Stimulated activated CD8-positive, alpha-beta memory T cell treated with anti-CD3 and anti-CD28 coated beads, Interleukin-4, amount 100 ng/mL, for 1 hour (primary cell): ENCODE measurements around the gene CCDC172.

ENCODE experiments used
- DNase-seq, 2 donors: peaks; one replicate each; pipeline ENCODE4 v3.0.0-alpha.2; 2020; ENCODE audit warnings: low read depth in 2 of 2, low spot score in 1 of 2

The CCDC172 gene

GRCh38 chr10:116324227-116324950 is at the start of gene CCDC172:
Gene CCDC172, plus strand, starts transcription at chr10:116324448. Its CDS starts 564 bp downstream, at chr10:116325012.
- DNase-seq: no peak

GRCh38 chr10:116276981-116277380 is 47.3 kb upstream of the CCDC172 start:
- DNase-seq: no peak

- no peak for DNase-seq
Observed at GRCh38 chr10:116278846-116279245, 45.4 kb upstream of the CCDC172 start.

DNA sequence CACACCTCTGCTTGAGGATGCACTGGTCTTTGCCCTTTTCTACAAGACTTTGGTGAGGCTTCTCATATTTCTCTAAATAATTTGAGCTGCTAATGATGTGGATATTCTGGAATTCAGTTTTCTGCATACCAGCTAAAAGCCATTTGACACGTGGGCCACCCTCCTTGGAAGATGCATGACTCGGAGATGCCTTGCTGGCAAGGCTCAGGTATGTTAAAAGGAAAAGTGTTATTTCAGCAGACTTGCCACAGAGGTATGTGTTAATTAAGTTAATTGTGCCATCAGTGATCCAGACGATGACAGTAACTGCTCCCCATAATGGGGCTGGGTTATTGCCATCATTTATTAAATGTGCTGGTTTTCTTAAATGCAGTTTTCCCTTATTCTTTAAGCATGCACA is 42.5 kb upstream of the CCDC172 start:
- no peak for DNase-seq

- no peak for DNase-seq
Observed at GRCh38 chr10:116286626-116287200, 37.5 kb upstream of the CCDC172 start.

DNA sequence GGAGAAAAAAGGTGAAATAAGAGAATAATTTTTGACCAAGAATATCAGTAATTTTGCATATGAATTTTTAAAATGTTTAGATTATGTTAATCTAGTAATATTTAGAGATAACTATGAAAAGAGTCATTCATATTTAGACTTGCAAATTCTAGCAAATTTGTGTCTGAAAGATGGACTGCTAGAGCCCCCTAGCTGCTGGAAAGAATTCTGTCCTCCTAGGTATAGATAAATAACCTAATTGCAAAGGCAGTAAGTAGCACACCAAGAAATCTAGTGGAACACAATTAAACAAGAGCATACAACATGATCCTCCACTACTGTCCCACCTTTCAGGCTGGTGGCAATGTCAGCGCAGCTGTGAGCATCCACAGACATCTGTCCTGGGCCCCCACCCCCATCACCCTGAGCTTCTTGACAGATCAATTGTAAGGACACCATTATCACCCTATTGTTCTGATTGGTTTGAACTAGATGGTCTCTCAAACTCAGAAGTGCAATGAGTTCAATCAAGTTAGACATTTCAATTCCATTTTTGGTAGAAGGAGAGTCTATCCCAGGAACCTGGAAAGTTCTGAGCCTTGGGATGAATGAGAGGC is 36.2 kb upstream of the CCDC172 start:
- no peak for DNase-seq

GRCh38 chr10:116289652-116290051 is 34.6 kb upstream of the CCDC172 start:
- DNase-seq: no peak

GRCh38 chr10:116292493-116292892 is 31.8 kb upstream of the CCDC172 start:
- no peak for DNase-seq

DNA sequence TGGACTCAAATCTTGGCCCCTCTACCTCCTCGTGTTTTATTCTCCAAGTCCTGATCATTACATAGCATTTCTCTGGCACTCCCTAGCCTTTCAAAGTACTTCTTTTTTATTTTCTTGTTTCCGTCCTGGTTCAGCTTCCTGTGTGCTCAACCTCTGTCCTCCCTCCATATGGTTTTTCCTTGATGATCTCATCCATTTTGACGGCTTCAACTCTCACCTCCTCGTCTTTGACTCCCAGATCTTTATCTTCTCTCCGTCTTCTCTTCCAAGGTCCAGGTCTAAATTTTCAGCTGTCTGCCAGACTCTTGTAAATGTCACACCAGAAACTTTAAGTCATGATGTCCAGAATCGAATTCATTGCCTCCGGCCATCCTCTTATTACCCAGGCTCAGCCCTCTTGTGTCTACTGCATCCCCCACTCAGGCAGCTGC is 27.9 kb upstream of the CCDC172 start:
- DNase-seq: no peak

DNA sequence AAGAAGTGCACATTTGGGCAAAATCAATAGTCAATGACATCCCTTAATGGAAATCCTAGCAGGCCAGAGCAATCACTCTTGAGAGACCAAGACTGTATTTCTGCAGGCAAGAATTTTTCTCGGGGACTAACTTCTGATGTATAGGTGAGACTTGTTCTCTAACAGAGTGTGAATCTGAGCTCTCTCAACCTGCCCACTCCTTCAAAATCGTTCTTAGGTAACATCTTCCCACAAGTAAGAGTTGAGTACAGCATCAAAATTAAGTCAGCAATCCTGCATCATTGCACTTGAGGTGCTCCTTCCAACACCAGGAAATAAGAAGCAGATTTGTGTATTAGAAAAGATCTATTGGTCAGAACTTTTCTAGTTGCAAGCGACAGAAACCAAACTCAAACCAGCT is 25.7 kb upstream of the CCDC172 start:
- no peak for DNase-seq

GRCh38 chr10:116300542-116300941 is 23.7 kb upstream of the CCDC172 start:
- DNase-seq: no peak

GRCh38 chr10:116304923-116305322 is 19.3 kb upstream of the CCDC172 start:
- no peak for DNase-seq

DNA sequence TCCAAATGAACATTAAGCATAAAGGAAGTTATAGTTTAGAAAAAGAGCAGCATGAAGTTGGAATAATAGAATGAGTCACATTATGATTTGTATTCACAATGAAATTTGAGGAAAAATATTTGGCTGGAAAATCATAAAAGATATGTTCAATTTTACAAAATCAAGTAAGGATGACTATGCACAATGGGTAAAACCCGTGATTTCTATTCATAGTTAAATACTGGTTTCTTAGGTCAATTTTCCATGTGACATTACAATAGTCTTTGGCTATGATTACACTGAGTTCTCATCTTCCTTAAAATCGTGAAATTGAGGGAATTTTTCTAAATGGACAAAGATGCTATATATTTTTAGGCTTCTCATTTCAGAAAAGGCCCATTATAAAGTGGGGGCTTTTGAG is 17.4 kb upstream of the CCDC172 start:
- DNase-seq: no peak

DNA sequence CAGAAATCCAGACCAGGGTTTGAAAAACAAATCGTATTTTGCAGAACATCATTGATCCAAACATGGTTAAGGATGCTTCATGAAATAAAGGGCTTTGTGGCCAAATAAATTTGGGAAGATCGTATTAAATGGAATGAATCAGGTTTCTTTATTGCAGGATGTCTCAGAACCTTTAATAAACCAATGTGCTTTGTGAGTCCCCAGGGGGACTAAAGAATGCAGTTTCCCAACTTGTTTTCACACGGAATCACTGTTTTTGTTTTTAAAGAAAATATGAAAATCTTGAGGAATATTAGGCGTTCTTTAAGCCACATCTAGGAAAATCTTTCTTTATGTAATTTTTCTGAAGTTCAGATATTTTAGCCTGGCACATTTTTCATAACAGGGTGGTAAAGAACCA is 16.8 kb upstream of the CCDC172 start:
- no peak for DNase-seq

DNA sequence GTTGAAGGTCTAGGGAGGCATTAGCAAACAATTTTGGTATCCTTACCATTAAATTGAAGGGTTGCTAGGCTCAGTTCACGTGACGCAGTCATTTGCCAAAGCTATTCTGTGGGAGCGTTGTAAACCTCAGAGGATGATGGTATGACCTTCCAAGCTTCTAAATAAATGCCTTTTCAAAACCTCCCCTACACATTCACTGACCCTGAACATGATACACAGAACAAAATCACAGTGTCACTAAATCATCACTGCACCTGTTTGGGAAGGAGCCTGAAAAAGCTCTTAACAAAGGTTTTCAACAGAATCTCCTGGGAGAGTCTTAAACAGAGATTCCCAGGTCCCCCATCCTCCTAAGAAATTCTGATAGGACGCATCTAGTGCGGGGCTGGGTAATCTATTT is 13.2 kb upstream of the CCDC172 start:
- no peak for DNase-seq

- no peak for DNase-seq
Observed at GRCh38 chr10:116311706-116312490, 12.3 kb upstream of the CCDC172 start.

DNA sequence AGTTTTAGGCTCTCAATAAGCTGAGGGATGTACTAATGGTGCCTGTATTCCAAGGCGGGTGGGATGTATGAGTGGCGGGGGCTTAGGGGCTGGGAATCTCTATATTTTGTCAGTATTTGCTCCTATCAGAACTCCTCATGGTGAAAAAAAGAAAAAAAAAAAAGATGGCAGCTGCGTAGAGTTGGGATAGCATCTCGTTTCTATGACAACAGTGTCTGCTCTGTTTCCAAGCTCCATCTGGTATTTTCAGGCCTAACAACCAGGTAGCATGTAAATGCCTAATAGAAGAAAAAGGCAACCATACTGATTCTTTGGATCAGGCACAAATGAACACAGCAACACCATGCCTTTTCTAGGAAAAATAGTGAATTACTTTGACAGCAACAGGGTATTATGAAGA is 11.7 kb upstream of the CCDC172 start:
- no peak for DNase-seq

DNA sequence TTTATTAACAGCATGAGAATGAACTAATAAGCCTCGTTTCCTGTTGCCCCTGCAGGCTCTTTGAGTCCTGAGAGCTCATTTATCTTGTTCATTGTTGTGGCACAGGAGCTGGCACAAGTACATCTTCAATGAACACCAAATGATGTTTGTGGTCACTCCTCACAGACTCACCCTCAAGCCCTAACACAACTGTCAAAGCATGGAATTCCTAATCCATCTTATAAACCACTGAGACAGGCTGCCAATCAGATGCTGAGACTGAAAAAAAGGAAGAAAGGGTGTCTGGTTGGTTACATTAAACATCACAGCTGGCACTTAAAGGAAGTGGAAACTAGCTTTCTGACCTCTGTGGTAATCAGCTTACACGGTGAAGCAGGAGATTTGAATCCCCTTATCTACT is 7.7 kb upstream of the CCDC172 start:
- no peak for DNase-seq

DNA sequence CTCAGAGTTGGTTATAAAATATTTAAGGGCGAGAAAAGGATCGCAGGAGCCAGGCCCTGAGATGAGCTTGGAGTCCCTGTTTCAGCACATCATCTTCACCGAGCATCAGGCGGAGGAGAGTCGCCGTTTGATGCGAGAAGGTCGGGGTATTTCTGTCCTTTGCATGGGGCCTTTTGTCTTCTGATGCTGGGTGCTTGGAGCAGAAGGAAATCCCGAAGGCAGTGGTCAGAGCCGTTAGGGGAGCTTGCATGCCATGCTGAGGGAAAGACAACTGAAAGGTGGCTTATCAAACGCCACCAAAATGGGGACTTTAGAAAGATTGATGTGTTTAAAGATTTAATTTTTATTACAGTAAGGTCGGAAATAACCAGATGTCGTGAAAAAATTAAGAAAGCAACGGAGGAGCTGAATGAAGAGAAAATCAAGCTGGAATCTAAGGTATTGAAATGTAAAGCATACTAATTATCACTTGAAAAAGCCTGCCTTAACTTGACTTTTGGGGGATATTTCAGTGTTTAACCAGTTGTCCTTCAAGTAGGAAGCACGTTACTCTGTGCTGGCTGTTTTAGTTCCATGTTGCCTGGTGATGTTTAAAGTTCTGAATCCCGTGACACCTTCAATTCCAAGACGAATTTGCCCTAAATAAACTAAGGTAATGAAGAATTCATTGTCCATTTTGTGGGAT is 845 bp downstream of the CCDC172 start:
- DNase-seq: no peak

GRCh38 chr10:116325987-116326386 is 1.7 kb downstream of the CCDC172 start:
- DNase-seq: no peak

DNA sequence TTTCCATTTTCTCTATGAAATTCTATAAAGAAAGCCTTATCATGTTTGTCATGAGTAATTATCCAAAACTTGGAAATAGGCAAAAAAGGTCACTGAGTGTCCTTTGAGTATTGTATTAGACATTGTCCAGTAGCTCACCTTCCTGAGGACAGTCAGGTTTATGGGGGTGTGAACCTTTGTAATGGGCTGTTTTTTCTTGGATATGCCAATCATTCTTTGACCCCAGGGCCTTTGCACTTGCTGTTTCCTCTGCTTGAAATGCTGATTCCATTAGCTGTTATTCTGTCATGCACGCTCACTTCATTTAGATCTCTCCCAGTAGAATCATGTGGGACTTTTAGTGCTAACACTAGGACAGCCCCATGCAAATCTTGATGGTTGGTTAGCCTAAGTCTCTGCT is 4.9 kb downstream of the CCDC172 start:
- DNase-seq: no peak
